Stimulated activated CD4-positive, alpha-beta T cell treated with anti-CD3 and anti-CD28 coated beads, TNF-alpha, amount 100 ng/mL, for 24 hours (primary cell): ENCODE measurements around the gene SEC61A2.
"Not testable (repeated sequence)": the region's sequence is repeated elsewhere in the genome, so short reads cannot be mapped to it uniquely, and the experiment has no call there.

ENCODE experiments used
- DNase-seq, 3 experiments: peaks; one replicate each; pipeline ENCODE4 v3.0.0-alpha.2; 2020; ENCODE audit warnings: low read depth in 3 of 3

The SEC61A2 gene

GRCh38 chr10:12129222-12130111 is at the start of gene SEC61A2:
Gene SEC61A2, plus strand, starts transcription at chr10:12129677. Its CDS starts 111 bp downstream, at chr10:12129788.
- peak; percentile 93 to 97 (median 96) for DNase-seq

- DNase-seq = no peak
Observed at GRCh38 chr10:12081470-12081869, 48.0 kb upstream of the SEC61A2 start.

DNA sequence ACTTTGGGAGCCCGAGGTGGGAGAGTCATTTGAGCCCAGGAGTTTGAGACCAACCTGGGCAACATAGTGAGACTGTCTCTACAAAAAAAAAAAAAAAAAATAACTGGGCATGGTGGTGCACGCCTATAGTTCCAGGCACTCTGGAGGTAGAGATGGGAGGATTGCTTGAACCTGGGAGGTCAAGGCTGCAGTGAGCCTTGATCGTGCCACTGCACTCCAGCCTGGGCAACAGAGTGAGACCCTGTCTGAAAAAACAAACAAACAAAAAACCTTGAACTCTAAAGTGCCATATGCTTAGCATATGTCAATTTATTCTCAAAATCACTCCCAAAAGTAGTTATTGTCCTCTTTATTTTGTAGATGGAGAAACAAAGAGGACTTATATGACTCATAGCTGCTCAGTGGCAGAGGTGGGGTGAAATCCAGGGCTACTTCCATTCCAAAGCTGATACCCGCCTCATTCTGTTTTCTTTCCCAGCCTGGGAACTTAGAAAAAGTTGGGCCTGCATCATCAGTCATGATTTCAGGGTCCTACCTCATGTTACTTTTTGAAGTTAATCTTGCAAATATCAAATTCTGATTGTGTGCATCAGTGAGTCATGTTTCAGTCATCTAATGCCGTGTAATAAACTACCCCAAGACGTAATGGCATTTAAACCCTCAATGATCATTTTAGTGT is 47.5 kb upstream of the SEC61A2 start:
- DNase-seq = no peak

GRCh38 chr10:12088919-12089318 is 40.6 kb upstream of the SEC61A2 start:
- no peak for DNase-seq

- DNase-seq = no peak
Observed at GRCh38 chr10:12091421-12091820, 38.1 kb upstream of the SEC61A2 start.

- DNase-seq = not testable (repeated sequence)
Observed at GRCh38 chr10:12097361-12097760, 32.1 kb upstream of the SEC61A2 start.

DNA sequence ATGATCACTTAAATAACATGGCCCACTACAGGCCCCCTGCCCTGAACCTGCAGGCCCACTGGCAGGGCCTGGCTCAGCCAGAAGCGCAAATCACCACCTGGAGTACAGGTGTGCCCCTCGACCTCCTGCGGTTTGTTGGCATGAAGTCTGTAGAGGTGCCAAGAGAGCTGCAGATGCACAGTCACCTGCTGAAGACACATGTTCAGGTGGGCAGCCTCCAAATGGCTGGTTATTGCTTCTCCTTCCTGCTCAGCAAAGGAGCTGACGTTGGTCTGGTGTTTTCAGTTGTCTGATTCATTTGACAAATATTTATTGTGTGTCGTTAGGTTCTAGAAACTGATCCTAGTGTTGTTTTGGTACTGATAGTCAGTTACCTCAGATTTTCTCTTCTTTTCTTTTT is 31.7 kb upstream of the SEC61A2 start:
- no peak for DNase-seq

DNA sequence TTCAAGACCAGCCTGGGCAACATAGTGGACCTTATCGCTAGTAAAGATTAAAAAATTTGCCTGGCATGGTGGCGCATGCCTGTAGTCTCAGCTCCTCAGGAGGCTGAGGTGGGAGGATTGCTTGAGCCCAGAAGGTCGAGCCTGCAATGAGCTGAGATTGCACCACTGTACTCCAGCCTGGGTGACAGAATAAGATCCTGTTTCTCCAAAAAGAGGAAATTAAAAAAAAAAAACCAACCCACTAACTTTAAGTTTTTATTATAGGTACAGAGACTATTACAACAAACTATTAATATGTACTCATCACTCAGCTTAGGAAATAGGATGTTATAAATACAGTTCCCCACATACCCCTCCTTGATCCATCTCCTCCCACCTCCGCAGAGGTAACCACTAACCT is 30.5 kb upstream of the SEC61A2 start:
- no peak for DNase-seq

GRCh38 chr10:12103802-12104201 is 25.7 kb upstream of the SEC61A2 start:
- DNase-seq = no peak

DNA sequence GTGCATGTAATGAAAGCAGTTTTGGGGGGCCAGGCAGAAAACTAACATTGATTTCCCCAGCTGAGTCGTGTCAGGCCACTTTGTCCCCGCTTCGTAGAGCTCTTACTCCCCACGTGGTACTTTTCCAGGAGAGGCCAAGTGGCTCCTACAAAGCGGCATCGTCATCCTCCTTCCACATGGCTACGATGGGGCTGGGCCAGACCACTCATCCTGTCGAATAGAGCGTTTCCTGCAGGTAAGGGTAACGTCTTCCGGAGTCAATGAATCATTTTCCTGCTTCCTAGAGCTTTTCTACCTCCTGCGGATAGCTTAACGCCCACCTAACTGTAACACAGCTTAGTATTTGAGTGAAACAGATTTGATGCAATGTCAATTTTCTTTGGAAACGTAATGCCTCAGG is 21.7 kb upstream of the SEC61A2 start:
- no peak for DNase-seq

GRCh38 chr10:12109286-12109685 is 20.2 kb upstream of the SEC61A2 start:
- DNase-seq = no peak

DNA sequence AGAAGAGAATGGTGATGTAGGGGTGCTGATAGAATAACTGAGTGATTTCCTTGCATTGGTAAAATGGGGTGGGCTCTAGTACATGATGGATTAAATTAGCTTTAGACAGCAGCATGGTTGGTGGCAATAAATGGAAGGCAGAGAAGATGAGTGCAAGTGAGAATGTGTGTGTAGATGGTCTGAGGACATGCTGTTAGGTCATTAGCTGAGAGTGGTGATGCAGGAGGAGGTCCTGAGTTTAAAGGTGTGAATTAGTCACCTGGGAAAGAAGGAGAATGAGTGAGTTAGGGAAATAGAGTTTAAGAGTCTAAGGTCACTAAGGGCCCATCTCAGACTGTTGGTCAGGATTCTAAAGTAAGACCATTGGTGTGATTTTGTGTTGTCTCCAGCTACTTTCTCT is 17.9 kb upstream of the SEC61A2 start:
- DNase-seq = no peak

DNA sequence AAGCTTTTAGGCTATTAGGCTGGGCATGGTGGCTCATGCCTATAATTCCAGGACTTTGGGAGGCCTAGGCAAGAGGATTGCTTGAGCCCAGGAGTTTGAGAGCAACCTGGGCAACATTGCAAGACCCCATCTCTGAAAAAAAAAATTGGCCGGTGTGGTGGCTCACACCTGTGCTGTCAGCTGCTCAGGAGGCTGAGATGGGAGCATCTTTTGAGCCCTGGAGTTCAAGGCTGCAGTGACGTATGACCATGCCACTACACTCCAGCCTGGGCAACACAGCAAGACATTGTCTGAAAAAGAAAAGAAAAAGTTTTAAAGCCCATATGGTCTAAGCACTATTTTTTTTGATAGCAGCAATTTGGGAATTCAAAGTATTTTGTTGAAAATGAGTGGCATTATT is 15.8 kb upstream of the SEC61A2 start:
- DNase-seq = no peak

DNA sequence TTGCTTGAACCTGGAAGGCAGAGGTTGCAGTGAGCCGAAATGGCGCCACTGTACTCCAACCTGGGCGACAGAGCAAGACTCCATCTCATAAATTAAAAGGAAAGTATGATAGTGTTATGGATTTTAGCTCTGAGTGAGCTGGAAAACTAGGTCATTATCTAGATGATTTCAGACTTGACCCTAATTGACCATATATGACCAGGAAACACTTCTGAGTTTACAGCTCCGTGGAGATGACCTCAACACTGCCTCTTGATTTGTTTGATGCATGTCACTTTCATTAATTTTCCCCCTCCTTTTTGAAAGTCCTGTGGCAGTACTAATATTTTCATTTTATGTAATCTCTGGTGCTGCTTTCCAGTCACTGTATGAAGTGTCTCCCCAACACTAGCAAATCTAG is 7.8 kb upstream of the SEC61A2 start:
- DNase-seq = no peak

- no peak for DNase-seq
Observed at GRCh38 chr10:12130237-12130872, 878 bp downstream of the SEC61A2 start.

GRCh38 chr10:12135631-12136030 is 6.2 kb downstream of the SEC61A2 start:
- no peak for DNase-seq

DNA sequence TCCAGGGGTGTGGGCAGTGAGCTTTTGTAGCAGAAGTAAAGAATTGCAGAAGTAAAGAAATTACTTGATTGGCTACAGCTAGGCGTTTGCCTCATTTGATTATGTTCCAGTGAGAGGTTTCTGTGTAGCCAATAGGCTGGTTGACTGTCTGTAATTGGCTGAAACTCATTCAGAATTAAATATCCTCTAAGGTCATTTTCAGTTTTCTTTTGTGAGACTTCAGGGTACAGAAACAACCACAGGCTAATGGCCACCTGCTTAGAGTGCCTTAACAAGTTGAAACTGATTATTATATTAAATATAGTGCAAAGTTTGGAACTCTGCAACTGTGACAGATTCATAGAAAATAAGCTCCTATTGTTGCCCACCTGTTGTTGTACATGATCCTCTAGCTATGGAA is 10.6 kb downstream of the SEC61A2 start:
- no peak for DNase-seq

DNA sequence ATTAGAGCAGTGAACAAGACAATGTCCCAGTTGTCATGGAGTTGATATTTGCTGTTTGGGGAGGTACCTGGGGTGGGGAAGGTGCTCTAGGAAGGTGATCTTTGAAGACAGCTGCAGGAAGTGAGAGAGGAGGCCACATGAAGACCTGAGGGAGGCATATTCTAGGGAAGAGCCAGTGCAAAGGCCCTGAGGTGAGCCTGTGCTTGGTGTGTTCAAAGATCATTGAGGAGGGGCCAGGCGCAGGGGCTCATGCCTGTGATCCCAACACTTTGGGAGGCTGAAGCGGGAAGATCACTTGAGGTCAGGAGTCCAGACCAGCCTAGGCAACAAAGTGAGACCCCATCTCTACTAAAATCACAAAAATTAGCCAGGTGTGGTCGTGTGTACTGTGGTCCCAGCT is 15.1 kb downstream of the SEC61A2 start:
- no peak for DNase-seq

GRCh38 chr10:12150163-12150562 is 20.7 kb downstream of the SEC61A2 start:
- DNase-seq = no peak

DNA sequence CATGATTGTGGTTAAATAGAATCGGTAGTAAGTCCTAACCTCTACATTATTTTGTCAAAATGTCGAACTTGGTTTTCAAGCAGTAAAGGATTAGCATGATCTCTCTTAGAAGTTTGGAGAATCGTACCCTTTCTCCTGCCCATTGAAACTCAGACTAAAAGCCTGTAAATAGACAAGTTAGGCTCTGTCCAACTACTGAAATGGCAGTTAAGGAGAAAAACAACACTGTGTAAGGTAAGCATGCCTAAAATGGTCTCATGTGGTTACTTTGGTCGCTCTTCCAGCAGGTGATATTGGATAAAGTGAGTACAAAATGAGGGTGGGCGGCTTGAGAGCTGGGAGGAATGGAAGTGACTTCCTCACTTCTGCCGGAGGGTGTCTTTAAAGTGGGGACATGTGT is 25.0 kb downstream of the SEC61A2 start:
- no peak for DNase-seq

- DNase-seq = no peak
Observed at GRCh38 chr10:12156367-12157123, 27.1 kb downstream of the SEC61A2 start.

- no peak for DNase-seq
Observed at GRCh38 chr10:12158111-12158510, 28.6 kb downstream of the SEC61A2 start.
